Large intestine (tissue), 3 donors: ENCODE measurements around the gene PLEKHG1. TPM values are rescaled to one million over a fixed set of nuclear protein-coding genes. Genes with fewer than 3 reads are reported as not detected.

Experiments used
- DNase-seq, 2 donors: peaks; one replicate each; pipeline versions ENCODE4 v3.0.0 to v3.0.0-alpha.2; 2013
- H3K27ac ChIP-seq: one replicate; pipeline ENCODE4 v1.5.1; 2013; ENCODE audit warnings: low read length
- H3K27me3 ChIP-seq: 2 replicates; pipeline ENCODE4 v1.6.1; 2013; ENCODE audit warnings: low read length; ENCODE audit not compliant: control insufficient read depth, insufficient read depth
- H3K36me3 ChIP-seq: 2 replicates; pipeline ENCODE4 v1.6.1; 2013; ENCODE audit warnings: low read length; ENCODE audit not compliant: control insufficient read depth, insufficient read depth
- H3K4me1 ChIP-seq: one replicate; pipeline ENCODE4 v1.6.1; 2013; ENCODE audit warnings: low read length; ENCODE audit not compliant: control insufficient read depth, insufficient read depth
- H3K4me3 ChIP-seq: one replicate; pipeline ENCODE4 v1.5.1; 2013; ENCODE audit warnings: low read length
- H3K9me3 ChIP-seq: one replicate; pipeline ENCODE4 v1.6.1; 2013; ENCODE audit warnings: mild to moderate bottlenecking, low read depth, low read length, moderate library complexity; ENCODE audit not compliant: control insufficient read depth
- WGBS: methylation state at CpG from one replicate; pipeline ENCODE4 v1.1.5; 2013; ENCODE audit warnings: low lambda C conversion rate; ENCODE audit not compliant: insufficient coverage; 5-methylcytosine and 5-hydroxymethylcytosine counted together
- polyA plus RNA-seq: library from polyadenylated mRNA; unstranded; fragments of 120-200 nt; gene quantifications from one replicate; pipeline ENCODE4 v1.2.1, GENCODE V29; 2013

Gene PLEKHG1
- polyA plus RNA-seq, 1 donor = 7.2 TPM

- no peaks in the 10 kb centered on the region for H3K36me3 ChIP-seq
- peaks cover 3% of the 10 kb centered on the region for H3K4me1 ChIP-seq
- WGBS = no CpG with 5 or more reads among the region's 2 CpGs
- H3K27me3 ChIP-seq = no peaks in the 10 kb centered on the region
- no peak overlapping the region for H3K4me3 ChIP-seq
- H3K9me3 ChIP-seq = no peaks in the 10 kb centered on the region
- H3K27ac ChIP-seq = no peak overlapping the region
- no peak for DNase-seq
These were observed 30.5 kb upstream of the PLEKHG1 start for GRCh38 chr6:150569161-150569560.

GRCh38 chr6:150573041-150573681 is 26.5 kb upstream of the PLEKHG1 start:
- peaks cover 3% of the 10 kb centered on the region for H3K4me1 ChIP-seq
- WGBS = no CpG with 5 or more reads among the region's 10 CpGs
- peak; percentile 27 to 38 for DNase-seq

GRCh38 chr6:150575836-150576235 is 23.8 kb upstream of the PLEKHG1 start:
- Histone ChIP-seq H3K9me3 (no peaks in the 10 kb centered on the region), H3K4me1 (no peaks in the 10 kb centered on the region), H3K27ac (no peak overlapping the region), H3K4me3 (no peak overlapping the region), H3K27me3 (no peaks in the 10 kb centered on the region), H3K36me3 (no peaks in the 10 kb centered on the region)
- WGBS = no CpG with 5 or more reads among the region's 6 CpGs
- no peak for DNase-seq

More at GRCh38 chr6:150573041-150573681, 26.5 kb upstream of the PLEKHG1 start:
- Histone ChIP-seq H3K4me3 (no peak overlapping the region), H3K9me3 (no peaks in the 10 kb centered on the region), H3K27ac (no peak overlapping the region), H3K36me3 (no peaks in the 10 kb centered on the region), H3K27me3 (no peaks in the 10 kb centered on the region)

- Histone ChIP-seq H3K4me1 (no peaks in the 10 kb centered on the region), H3K27ac (no peak overlapping the region), H3K9me3 (no peaks in the 10 kb centered on the region), H3K27me3 (no peaks in the 10 kb centered on the region), H3K4me3 (no peak overlapping the region), H3K36me3 (no peaks in the 10 kb centered on the region)
- DNase-seq = no peak
- no CpG with 5 or more reads among the region's 15 CpGs for WGBS
These were observed 22.9 kb upstream of the PLEKHG1 start for GRCh38 chr6:150576651-150577226.

- WGBS = 100% methylated on average over 2 of the region's 4 CpGs
- H3K36me3 ChIP-seq = no peaks in the 10 kb centered on the region
- no peak overlapping the region for H3K4me3 ChIP-seq
- DNase-seq = no peak
- no peaks in the 10 kb centered on the region for H3K9me3 ChIP-seq
- H3K4me1 ChIP-seq = no peaks in the 10 kb centered on the region
- no peaks in the 10 kb centered on the region for H3K27me3 ChIP-seq
- H3K27ac ChIP-seq = no peak overlapping the region
These were observed 20.1 kb upstream of the PLEKHG1 start for GRCh38 chr6:150579611-150580010.

GRCh38 chr6:150580489-150580888 is 19.2 kb upstream of the PLEKHG1 start:
- H3K27me3 ChIP-seq = no peaks in the 10 kb centered on the region
- H3K36me3 ChIP-seq = no peaks in the 10 kb centered on the region
- no peak overlapping the region for H3K4me3 ChIP-seq
- no peaks in the 10 kb centered on the region for H3K4me1 ChIP-seq
- no peaks in the 10 kb centered on the region for H3K9me3 ChIP-seq
- WGBS = no CpG with 5 or more reads among the region's 2 CpGs
- no peak overlapping the region for H3K27ac ChIP-seq
- no peak for DNase-seq

- Histone ChIP-seq H3K27ac (no peak overlapping the region), H3K4me3 (no peak overlapping the region), H3K9me3 (no peaks in the 10 kb centered on the region), H3K36me3 (no peaks in the 10 kb centered on the region), H3K27me3 (no peaks in the 10 kb centered on the region), H3K4me1 (no peaks in the 10 kb centered on the region)
- DNase-seq = no peak
- 91% methylated on average over 4 of the region's 5 CpGs for WGBS
These were observed 15.6 kb upstream of the PLEKHG1 start for GRCh38 chr6:150584065-150584464.

GRCh38 chr6:150584596-150584995 is 15.1 kb upstream of the PLEKHG1 start:
- no peak overlapping the region for H3K27ac ChIP-seq
- no peaks in the 10 kb centered on the region for H3K36me3 ChIP-seq
- no peaks in the 10 kb centered on the region for H3K4me1 ChIP-seq
- DNase-seq = no peak
- H3K4me3 ChIP-seq = no peak overlapping the region
- H3K27me3 ChIP-seq = no peaks in the 10 kb centered on the region
- no CpG with 5 or more reads among the region's 1 CpG for WGBS
- H3K9me3 ChIP-seq = no peaks in the 10 kb centered on the region

GRCh38 chr6:150586850-150587359 is 12.8 kb upstream of the PLEKHG1 start:
- 100% methylated on average over 2 of the region's 12 CpGs for WGBS
- no peak overlapping the region for H3K4me3 ChIP-seq
- H3K27ac ChIP-seq = no peak overlapping the region
- no peaks in the 10 kb centered on the region for H3K9me3 ChIP-seq
- peaks cover 2% of the 10 kb centered on the region for H3K27me3 ChIP-seq
- no peaks in the 10 kb centered on the region for H3K36me3 ChIP-seq
- DNase-seq = no peak
- no peaks in the 10 kb centered on the region for H3K4me1 ChIP-seq

- DNase-seq = no peak
- Histone ChIP-seq H3K4me1 (no peaks in the 10 kb centered on the region), H3K27ac (no peak overlapping the region), H3K36me3 (no peaks in the 10 kb centered on the region), H3K27me3 (peaks cover 2% of the 10 kb centered on the region), H3K9me3 (no peaks in the 10 kb centered on the region), H3K4me3 (no peak overlapping the region)
- 0% methylated on average over 1 of the region's 4 CpGs for WGBS
These were observed 12.0 kb upstream of the PLEKHG1 start for GRCh38 chr6:150587637-150588036.
